K562 (cell line): ENCODE data around the gene KLK1. TPM values are rescaled to one million over a fixed set of nuclear protein-coding genes. Genes with fewer than 3 reads are reported as not detected.

Experiments used
- ATAC-seq: fragments of 200-7000 bp; cut with Tn5 transposase; 3 replicates; pipeline ENCODE4 v1.9.1; 2020; ENCODE audit warnings: moderate library complexity
- BruUV-seq: library from RNA; stranded (reverse); fragments of 400-500 nt; replicated peaks from 2 replicates; lab custom pipeline; 2021; lab: Mats Ljungman, UMichigan
- CTCF ChIA-PET: fragments of 300-600 bp; formaldehyde crosslinking; extraction: SDS; loops from one replicate; lab custom pipeline; 2021; ENCODE audit warnings: low intra/inter-chr PET ratio; lab: Yijun Ruan, JAX
- POLR2A ChIA-PET: fragments of 300-600, 350-650 bp; sonication (Branson Sonifier 250); formaldehyde crosslinking; extraction: SDS; loops from one replicate; lab custom pipeline; 2021; ENCODE audit warnings: antibody characterized with exemption, inconsistent platforms; lab: Yijun Ruan, JAX
- DNase-seq, 4 experiments: peaks; one replicate each; pipeline versions ENCODE4 v3.0.0 to v3.0.0-alpha.2; 2011 to 2018; ENCODE audit warnings: low spot score in 3 of 4, mixed read lengths in 3 of 4; ENCODE audit errors: extremely low read depth in 1 of 4
- FAIRE-seq: peaks from 2 replicates; lab custom pipeline; 2011; peaks lifted over from hg19 to GRCh38; lab: Jason Lieb, UNC
- H2AFZ ChIP-seq: 2 replicates; pipeline ENCODE4 v1.6.0; 2011; ENCODE audit warnings: low read depth, low read length, control low read depth, inconsistent platforms
- H3K27ac ChIP-seq: fragments of 200-600 bp; 3 replicates; pipeline ENCODE4 v1.8.0; 2011; ENCODE audit warnings: low read depth, mild to moderate bottlenecking, control low read depth, inconsistent platforms, low read length, moderate library complexity, mixed read lengths; ENCODE audit errors: extremely low read depth
- H3K27me3 ChIP-seq, 2 experiments: fragments of 300-600 bp in 1 of 2; 2 replicates in 1 of 2; 3 replicates in 1 of 2; pipeline versions ENCODE4 v1.6.0 to v1.8.0; 2011; ENCODE audit warnings: inconsistent platforms in 2 of 2, low read length in 2 of 2, mild to moderate bottlenecking in 1 of 2, mixed read lengths in 1 of 2, moderate library complexity in 1 of 2; ENCODE audit not compliant: control insufficient read depth in 2 of 2, insufficient read depth in 2 of 2
- H3K36me3 ChIP-seq: fragments of 300-600 bp; 3 replicates; pipeline ENCODE4 v1.8.0; 2011; ENCODE audit warnings: mild to moderate bottlenecking, low read length, inconsistent platforms; ENCODE audit not compliant: control insufficient read depth, insufficient read depth
- H3K4me1 ChIP-seq, 2 experiments: fragments of 200-600 bp in 1 of 2; replicated peaks in 1 of 2; 2 replicates in 1 of 2; 3 replicates in 1 of 2; pipeline versions ENCODE4 v1.5.1 to v1.8.0; 2011; ENCODE audit warnings: inconsistent platforms in 2 of 2, low read length in 2 of 2, mild to moderate bottlenecking in 1 of 2, mixed read lengths in 1 of 2, moderate library complexity in 1 of 2; ENCODE audit not compliant: control insufficient read depth in 2 of 2, insufficient read depth in 2 of 2
- H3K4me2 ChIP-seq: 2 replicates; pipeline ENCODE4 v1.6.1; 2011; ENCODE audit warnings: low read length, control low read depth, inconsistent platforms, mixed read lengths; ENCODE audit not compliant: insufficient read depth
- H3K4me3 ChIP-seq: fragments of 200-600 bp; sonication (generic), shearing (Covaris generic); 2 replicates; pipeline ENCODE4 v1.5.1; 2016; ENCODE audit warnings: control low read depth, inconsistent platforms
- H3K79me2 ChIP-seq: fragments of 200-600 bp; 3 replicates; pipeline ENCODE4 v1.8.0; 2011; ENCODE audit warnings: low read length, inconsistent platforms; ENCODE audit not compliant: control insufficient read depth, insufficient read depth
- H3K9ac ChIP-seq, 2 experiments: 2 replicates each; pipeline versions ENCODE4 v1.6.0 to v1.6.1; 2011; ENCODE audit warnings: low read depth in 2 of 2, low read length in 2 of 2, control low read depth in 1 of 2, inconsistent platforms in 1 of 2, mild to moderate bottlenecking in 1 of 2, mixed read lengths in 1 of 2; ENCODE audit not compliant: insufficient read depth in 1 of 2
- H3K9me1 ChIP-seq: one replicate; pipeline ENCODE4 v1.6.0; 2011; ENCODE audit warnings: inconsistent platforms, mild to moderate bottlenecking, low read length, moderate library complexity; ENCODE audit not compliant: control insufficient read depth, insufficient read depth
- H3K9me3 ChIP-seq: replicated peaks from 2 replicates; pipeline ENCODE4 v1.5.1; 2011; ENCODE audit warnings: low read depth, low read length, inconsistent platforms; ENCODE audit not compliant: control insufficient read depth, insufficient read depth
- H4K20me1 ChIP-seq: replicated peaks from 2 replicates; pipeline ENCODE4 v1.6.1; 2011; ENCODE audit warnings: low read length, inconsistent platforms, mixed read lengths; ENCODE audit not compliant: control insufficient read depth, insufficient read depth
- FIP1L1 ChIP-seq: fragments of 200-400 bp; formaldehyde crosslinking; IDR thresholded peaks from 2 replicates; pipeline ENCODE4 v1.6.1; 2018; ENCODE audit warnings: mild to moderate bottlenecking, low read depth, low read length; ENCODE audit not compliant: poor library complexity, severe bottlenecking
- GTF3C2 ChIP-seq: IDR thresholded peaks from 3 replicates; pipeline ENCODE4 v1.6.1; 2011; ENCODE audit warnings: borderline replicate concordance, mild to moderate bottlenecking, moderate library complexity; ENCODE audit not compliant: insufficient read length; ENCODE audit errors: extremely low read depth
- MLLT1 ChIP-seq, 2 experiments: fragments of 450-650 bp; IDR thresholded peaks; 2 replicates each; pipeline ENCODE4 v1.6.1; 2016
- NR3C1 ChIP-seq: sonication (generic); formaldehyde crosslinking; IDR thresholded peaks from 2 replicates; pipeline ENCODE4 v1.8.1; 2022; ENCODE audit warnings: missing genetic modification reagents
- POLR2G ChIP-seq: fragments of 200-400 bp; formaldehyde crosslinking; IDR thresholded peaks from 2 replicates; pipeline ENCODE4 v1.6.1; 2017; ENCODE audit warnings: low read depth, mild to moderate bottlenecking, antibody characterized with exemption, low read length, moderate library complexity
- PYGO2 ChIP-seq: fragments of 450-650 bp; IDR thresholded peaks from 2 replicates; pipeline ENCODE4 v1.6.1; 2016; ENCODE audit warnings: mild to moderate bottlenecking, missing genetic modification characterization, moderate library complexity, missing compliant biosample characterization
- RBFOX2 ChIP-seq: fragments of 200-400 bp; formaldehyde crosslinking; IDR thresholded peaks from 2 replicates; pipeline ENCODE4 v1.6.1; 2017; ENCODE audit warnings: low read depth, mild to moderate bottlenecking, low read length, moderate library complexity
- RBM22 ChIP-seq: fragments of 200-400 bp; formaldehyde crosslinking; IDR thresholded peaks from 2 replicates; pipeline ENCODE4 v1.6.1; 2018; ENCODE audit warnings: low read length, low read depth; ENCODE audit not compliant: poor library complexity, severe bottlenecking
- SMARCA5 ChIP-seq: fragments of 450-650 bp; IDR thresholded peaks from 2 replicates; pipeline ENCODE4 v1.6.1; 2016
- TEAD2 ChIP-seq: fragments of 450-650 bp; IDR thresholded peaks from 2 replicates; pipeline ENCODE4 v1.6.1; 2016; ENCODE audit warnings: missing genetic modification characterization, control low read depth, missing compliant biosample characterization
- WGBS: fragments of 100-300 bp; shearing (Covaris generic); methylation state at CpG from one replicate; pipeline ENCODE4 v1.1.6; 2016; ENCODE audit warnings: low coverage, mixed read lengths; ENCODE audit not compliant: insufficient coverage; ENCODE audit errors: missing lambda C conversion rate; 5-methylcytosine and 5-hydroxymethylcytosine counted together
- in situ Hi-C: fragments of 300-500 bp; cut with MboI; formaldehyde crosslinking; loops from 4 replicates; pipeline ENCODE4 v1.15.0; 2018; ENCODE audit warnings: inconsistent platforms, mixed read lengths
- intact Hi-C: fragments of 100-400 bp; cut with micrococcal nuclease; formaldehyde crosslinking; loops from 2 replicates; pipeline ENCODE4 v1.14.2; 2022
- polyA plus RNA-seq, 8 experiments: library from polyadenylated mRNA; depleted of rRNA in 4 of 8; stranded (reverse) in 5 of 8; unstranded in 3 of 8; fragments of >200 nt; fragmentation: Nextera tagmentation in 2 of 8; fragmentation: Illumina TruSeq in 1 of 8; extraction: Ambion mirVana in 2 of 8; extraction: Trizol in 1 of 8; gene quantifications; 2 replicates each; pipeline versions ENCODE4 v1.2.1 to v1.2.3, GENCODE V29; 2011 to 2014; ENCODE audit warnings: inconsistent platforms in 1 of 8, missing spikeins in 1 of 8
- total RNA-seq, 7 experiments: library from RNA; depleted of rRNA in 6 of 7; stranded (reverse); fragments of >200 nt in 6 of 7; fragmentation: Illumina TruSeq in 2 of 7; extraction: Trizol in 2 of 7; gene quantifications; 2 replicates each; pipeline versions ENCODE4 v1.2.1 to v1.2.3, GENCODE V29; 2011 to 2021; ENCODE audit warnings: low replicate concordance in 1 of 7
- TF ChIP-seq, protein P1 (sequence below): sonication (generic); formaldehyde crosslinking; IDR thresholded peaks from 2 replicates; pipeline ENCODE4 v1.8.0; 2023; ENCODE audit warnings: missing genetic modification reagents, mild to moderate bottlenecking, borderline replicate concordance

The KLK1 gene
- total and polyA plus RNA-seq, 9 of the 15 experiments (the other 6 are each of a cell fraction or from before 2014, with no cell fraction given), result 0.87 to 15.4 (median 9.1) TPM

DNA sequence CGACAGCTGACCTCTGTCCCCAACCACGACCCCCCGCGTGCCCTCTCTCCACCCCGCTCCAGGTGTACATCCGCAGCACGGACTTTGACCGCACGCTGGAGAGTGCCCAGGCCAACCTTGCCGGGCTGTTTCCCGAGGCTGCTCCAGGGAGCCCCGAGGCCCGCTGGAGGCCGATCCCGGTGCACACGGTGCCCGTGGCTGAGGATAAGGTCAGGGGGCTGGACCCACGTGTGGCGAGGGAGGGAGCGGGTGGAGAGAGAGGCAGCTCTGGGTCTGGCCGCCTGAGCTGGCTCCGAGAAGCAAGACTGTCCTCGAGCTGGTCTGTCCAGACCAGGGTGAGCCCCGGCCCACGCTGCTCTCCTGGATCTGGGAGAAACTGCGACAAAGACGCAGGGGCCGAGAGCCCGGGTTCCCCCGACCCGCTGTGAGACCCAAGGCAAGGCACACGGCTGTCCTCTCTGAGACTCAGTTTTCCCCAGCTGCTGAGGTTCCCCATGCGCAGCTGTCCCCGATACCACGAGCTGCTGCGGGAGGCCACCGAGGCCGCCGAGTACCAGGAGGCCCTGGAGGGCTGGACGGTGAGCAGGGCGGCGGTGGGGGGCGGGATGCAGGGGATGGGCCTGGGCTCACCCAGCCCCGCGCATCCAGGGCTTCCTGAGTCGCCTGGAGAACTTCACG is 31.9 kb downstream of the KLK1 start:
- intact Hi-C loops, result no loop called here
- Histone ChIP-seq H3K4me3 (no peak overlapping the region), H3K9me3 (no peaks in the 10 kb centered on the region), H3K27ac (no peak overlapping the region), H3K27me3 (no peaks in the 10 kb centered on the region), H2AFZ (no peak overlapping the region), H3K79me2 (no peaks in the 10 kb centered on the region), H3K9me1 (peaks cover 8% of the 10 kb centered on the region), H3K9ac (no peak overlapping the region), H3K4me2 (no peak overlapping the region), H3K36me3 (peaks cover 12% of the 10 kb centered on the region; the same call in 2 of the 3 replicates), H4K20me1 (peaks cover 19% of the 10 kb centered on the region), H3K4me1 (peaks cover 7 to 39% of the 10 kb centered on the region in 2 experiments; a peak in 4 of 5 replicates)
- no peak for DNase-seq
- in situ Hi-C loops, result loop anchor here (5.0 kb wide), 2 partner anchors 81 to 126 kb away; partner anchors contain the start of gene KLK2
- ChIA-PET CTCF (no interaction called here), POLR2A (interaction anchor here (0.6 to 2.6 kb wide), 8 partner anchors 9 to 422 kb away, joined by 3 to 13 read pairs (median 4); no protein-coding TSS in a partner anchor)
- WGBS, result 75% methylated on average over 20 of the region's 47 CpGs
- no peak for FAIRE-seq
- BruUV-seq, result no TSS peak
- no peak for ATAC-seq
- no peak for TF ChIP-seq TEAD2 (tag)
- peak; percentile 42 for TF ChIP-seq FIP1L1
- peak; percentile 85 for TF ChIP-seq POLR2G
- no peak for TF ChIP-seq SMARCA5
- no peak for TF ChIP-seq PYGO2 (tag)
- no peak for TF ChIP-seq MLLT1 (IDR thresholded peaks at IDR 0.05)
- 0 out of 2 replicates have a peak, but pooled peaks have one; percentile 20 for TF ChIP-seq RBFOX2
- peak; percentile 81 for TF ChIP-seq RBM22
- TF ChIP-seq GTF3C2, result no peak
- TF ChIP-seq, protein P1, sequence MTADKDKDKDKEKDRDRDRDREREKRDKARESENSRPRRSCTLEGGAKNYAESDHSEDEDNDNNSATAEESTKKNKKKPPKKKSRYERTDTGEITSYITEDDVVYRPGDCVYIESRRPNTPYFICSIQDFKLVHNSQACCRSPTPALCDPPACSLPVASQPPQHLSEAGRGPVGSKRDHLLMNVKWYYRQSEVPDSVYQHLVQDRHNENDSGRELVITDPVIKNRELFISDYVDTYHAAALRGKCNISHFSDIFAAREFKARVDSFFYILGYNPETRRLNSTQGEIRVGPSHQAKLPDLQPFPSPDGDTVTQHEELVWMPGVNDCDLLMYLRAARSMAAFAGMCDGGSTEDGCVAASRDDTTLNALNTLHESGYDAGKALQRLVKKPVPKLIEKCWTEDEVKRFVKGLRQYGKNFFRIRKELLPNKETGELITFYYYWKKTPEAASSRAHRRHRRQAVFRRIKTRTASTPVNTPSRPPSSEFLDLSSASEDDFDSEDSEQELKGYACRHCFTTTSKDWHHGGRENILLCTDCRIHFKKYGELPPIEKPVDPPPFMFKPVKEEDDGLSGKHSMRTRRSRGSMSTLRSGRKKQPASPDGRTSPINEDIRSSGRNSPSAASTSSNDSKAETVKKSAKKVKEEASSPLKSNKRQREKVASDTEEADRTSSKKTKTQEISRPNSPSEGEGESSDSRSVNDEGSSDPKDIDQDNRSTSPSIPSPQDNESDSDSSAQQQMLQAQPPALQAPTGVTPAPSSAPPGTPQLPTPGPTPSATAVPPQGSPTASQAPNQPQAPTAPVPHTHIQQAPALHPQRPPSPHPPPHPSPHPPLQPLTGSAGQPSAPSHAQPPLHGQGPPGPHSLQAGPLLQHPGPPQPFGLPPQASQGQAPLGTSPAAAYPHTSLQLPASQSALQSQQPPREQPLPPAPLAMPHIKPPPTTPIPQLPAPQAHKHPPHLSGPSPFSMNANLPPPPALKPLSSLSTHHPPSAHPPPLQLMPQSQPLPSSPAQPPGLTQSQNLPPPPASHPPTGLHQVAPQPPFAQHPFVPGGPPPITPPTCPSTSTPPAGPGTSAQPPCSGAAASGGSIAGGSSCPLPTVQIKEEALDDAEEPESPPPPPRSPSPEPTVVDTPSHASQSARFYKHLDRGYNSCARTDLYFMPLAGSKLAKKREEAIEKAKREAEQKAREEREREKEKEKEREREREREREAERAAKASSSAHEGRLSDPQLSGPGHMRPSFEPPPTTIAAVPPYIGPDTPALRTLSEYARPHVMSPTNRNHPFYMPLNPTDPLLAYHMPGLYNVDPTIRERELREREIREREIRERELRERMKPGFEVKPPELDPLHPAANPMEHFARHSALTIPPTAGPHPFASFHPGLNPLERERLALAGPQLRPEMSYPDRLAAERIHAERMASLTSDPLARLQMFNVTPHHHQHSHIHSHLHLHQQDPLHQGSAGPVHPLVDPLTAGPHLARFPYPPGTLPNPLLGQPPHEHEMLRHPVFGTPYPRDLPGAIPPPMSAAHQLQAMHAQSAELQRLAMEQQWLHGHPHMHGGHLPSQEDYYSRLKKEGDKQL (CRISPR knock-in tag), result peak; percentile 59; the same call in 1 of the 2 replicates
- 0 out of 2 replicates have a peak, but pooled peaks have one; percentile 28 for TF ChIP-seq NR3C1 (CRISPR knock-in tag)
